K562 (cell line): ENCODE results near the gene DNAJC12. TPM values are rescaled to one million over a fixed set of nuclear protein-coding genes. Genes with fewer than 3 reads are reported as not detected.

Source experiments
- ARHGAP35 ChIP-seq: fragments of 450-650 bp; IDR thresholded peaks from 2 replicates; pipeline ENCODE4 v1.6.1; 2018; ENCODE audit not compliant: partially characterized antibody
- ATF7 ChIP-seq: fragments of 450-650 bp; IDR thresholded peaks from 2 replicates; pipeline ENCODE4 v1.7.1; 2014; ENCODE audit warnings: mild to moderate bottlenecking, moderate library complexity
- CBX1 ChIP-seq: sonication (generic); IDR thresholded peaks from 2 replicates; pipeline ENCODE4 v1.6.1; 2016; ENCODE audit warnings: antibody characterized with exemption, low read depth, mild to moderate bottlenecking
- EP400 ChIP-seq: fragments of 450-650 bp; IDR thresholded peaks from 2 replicates; pipeline ENCODE4 v1.6.1; 2017; ENCODE audit warnings: antibody characterized with exemption, mild to moderate bottlenecking, moderate library complexity
- FOXP4 ChIP-seq: sonication (generic); formaldehyde crosslinking; IDR thresholded peaks from 2 replicates; pipeline ENCODE4 v1.8.0; 2022; ENCODE audit warnings: mild to moderate bottlenecking, missing genetic modification reagents, borderline replicate concordance
- HDAC2 ChIP-seq: fragments of 450-650 bp; IDR thresholded peaks from 2 replicates; pipeline ENCODE4 v1.6.1; 2016; ENCODE audit warnings: mild to moderate bottlenecking
- HNRNPUL1 ChIP-seq: fragments of 200-400 bp; formaldehyde crosslinking; IDR thresholded peaks from 2 replicates; pipeline ENCODE4 v1.6.1; 2017; ENCODE audit warnings: low read length
- IRF9 ChIP-seq: fragments of 450-650 bp; IDR thresholded peaks from 2 replicates; pipeline ENCODE4 v1.6.1; 2016; ENCODE audit warnings: missing biosample characterization, missing genetic modification characterization
- MTA1 ChIP-seq: fragments of 450-650 bp; IDR thresholded peaks from 2 replicates; pipeline ENCODE4 v1.6.1; 2017; ENCODE audit warnings: borderline replicate concordance
- NRF1 ChIP-seq, 2 experiments: fragments of 450-650 bp; IDR thresholded peaks in 1 of 2; conservative IDR thresholded peaks in 1 of 2; 2 replicates each; pipeline ENCODE4 v1.6.1; 2014; ENCODE audit warnings: mild to moderate bottlenecking in 2 of 2
- PTRF ChIP-seq: fragments of 450-650 bp; IDR thresholded peaks from 2 replicates; pipeline ENCODE4 v1.6.1; 2016; ENCODE audit warnings: mild to moderate bottlenecking, missing genetic modification characterization, missing compliant biosample characterization
- PURB ChIP-seq: sonication (generic); formaldehyde crosslinking; IDR thresholded peaks from 2 replicates; pipeline ENCODE4 v1.9.0; 2021; ENCODE audit warnings: low read depth, mild to moderate bottlenecking, missing genetic modification reagents
- RB1 ChIP-seq: fragments of 450-650 bp; IDR thresholded peaks from 2 replicates; pipeline ENCODE4 v1.6.1; 2017; ENCODE audit warnings: low read depth, mild to moderate bottlenecking
- TOE1 ChIP-seq, 2 experiments: fragments of 450-650 bp in 1 of 2; sonication (generic) in 1 of 2; formaldehyde crosslinking in 1 of 2; IDR thresholded peaks; 2 replicates each; pipeline versions ENCODE4 v1.7.1 to v1.8.0; 2016 to 2022; ENCODE audit warnings: borderline replicate concordance in 2 of 2, mild to moderate bottlenecking in 2 of 2, antibody characterized with exemption in 1 of 2, inconsistent platforms in 1 of 2, low read depth in 1 of 2, missing genetic modification reagents in 1 of 2, moderate library complexity in 1 of 2
- TRIM24 ChIP-seq, 2 experiments: fragments of 450-650 bp; IDR thresholded peaks; 2 replicates each; pipeline ENCODE4 v1.6.1; 2016
- XRCC5 ChIP-seq: fragments of 200-400 bp; formaldehyde crosslinking; IDR thresholded peaks from 2 replicates; pipeline ENCODE4 v1.6.1; 2017; ENCODE audit warnings: low read depth, mild to moderate bottlenecking, low read length
- YY1 ChIP-seq, 3 experiments: IDR thresholded peaks; 2 replicates each; pipeline ENCODE4 v1.6.1; 2011; ENCODE audit warnings: low read length in 2 of 3, mild to moderate bottlenecking in 2 of 3, moderate library complexity in 2 of 3, borderline replicate concordance in 1 of 3, control low read depth in 1 of 3, low read depth in 1 of 3; ENCODE audit not compliant: insufficient read depth in 3 of 3, insufficient replicate concordance in 2 of 3, control insufficient read depth in 1 of 3, insufficient read length in 1 of 3; ENCODE audit errors: extremely low read depth in 1 of 3
- ZBTB1 ChIP-seq: sonication (generic); formaldehyde crosslinking; IDR thresholded peaks from 2 replicates; pipeline ENCODE4 v1.8.1; 2023; ENCODE audit warnings: missing genetic modification reagents, low read depth, mild to moderate bottlenecking, borderline replicate concordance
- ZNF133 ChIP-seq: fragments of 250-450 bp; sonication (Bioruptor Pico); IDR thresholded peaks from 2 replicates; pipeline ENCODE4 v1.4.0; 2020; ENCODE audit warnings: mild to moderate bottlenecking
- ZNF589 ChIP-seq: fragments of 200-800 bp; sonication (Bioruptor generic); IDR thresholded peaks from 2 replicates; pipeline ENCODE4 v1.6.1; 2016; ENCODE audit warnings: low read depth, missing genetic modification characterization, missing compliant biosample characterization
- ZNF639 ChIP-seq, 2 experiments: fragments of 200-800 bp in 1 of 2; sonication (Bioruptor generic) in 1 of 2; sonication (generic) in 1 of 2; formaldehyde crosslinking in 1 of 2; IDR thresholded peaks in 1 of 2; conservative IDR thresholded peaks in 1 of 2; 2 replicates each; pipeline versions ENCODE4 v1.5.0 to v1.6.1; 2016 to 2020; ENCODE audit warnings: missing compliant biosample characterization in 1 of 2, missing genetic modification characterization in 1 of 2, missing genetic modification reagents in 1 of 2
- polyA plus RNA-seq, 8 experiments: library from polyadenylated mRNA; depleted of rRNA in 4 of 8; stranded (reverse) in 5 of 8; unstranded in 3 of 8; fragments of >200 nt; fragmentation: Nextera tagmentation in 2 of 8; fragmentation: Illumina TruSeq in 1 of 8; extraction: Ambion mirVana in 2 of 8; extraction: Trizol in 1 of 8; gene quantifications; 2 replicates each; pipeline versions ENCODE4 v1.2.1 to v1.2.3, GENCODE V29; 2011 to 2014; ENCODE audit warnings: inconsistent platforms in 1 of 8, missing spikeins in 1 of 8
- total RNA-seq, 7 experiments: library from RNA; depleted of rRNA in 6 of 7; stranded (reverse); fragments of >200 nt in 6 of 7; fragmentation: Illumina TruSeq in 2 of 7; extraction: Trizol in 2 of 7; gene quantifications; 2 replicates each; pipeline versions ENCODE4 v1.2.1 to v1.2.3, GENCODE V29; 2011 to 2021; ENCODE audit warnings: low replicate concordance in 1 of 7

Gene DNAJC12
- total and polyA plus RNA-seq, 9 of the 15 experiments (the other 6 are each of a cell fraction or from before 2014, with no cell fraction given) = 7.4 to 95.9 (median 68.5) TPM

- TF ChIP-seq NRF1 (conservative IDR thresholded peaks at IDR 0.05 in 1 of 2, IDR thresholded peaks at IDR 0.05 in 1 of 2) (0 out of 4 replicates have a peak, but pooled peaks have one; percentile 13 to 24), ARHGAP35 (peak; percentile 97), ZNF639 (CRISPR knock-in tag; conservative IDR thresholded peaks at IDR 0.05 in 1 of 2, IDR thresholded peaks at IDR 0.05 in 1 of 2) (no peak; a peak in 1 of 4 replicates), YY1 (IDR thresholded peaks at IDR 0.05; ENCODE audit: borderline replicate concordance in 1 of 3, control insufficient read depth in 1 of 3, extremely low read depth in 1 of 3, insufficient read depth in 3 of 3, insufficient read length in 1 of 3, insufficient replicate concordance in 2 of 3, low read depth in 1 of 3, low read length in 2 of 3) (peak in 2 of 3 experiments; percentile 33 to 53), HDAC2 (peak; percentile 51; the same call in 1 of the 2 replicates), MTA1 (peak; percentile 47; the same call in 1 of the 2 replicates), PTRF (tag) (no peak), XRCC5 (0 out of 2 replicates have a peak, but pooled peaks have one; percentile 30), ZBTB1 (CRISPR knock-in tag) (no peak), PURB (no peak), ZNF133 (CRISPR knock-in tag) (no peak), IRF9 (no peak), HNRNPUL1 (no peak), TOE1 (IDR thresholded peaks at IDR 0.05; ENCODE audit: borderline replicate concordance) (0 out of 2 replicates have a peak, but pooled peaks have one; percentile 21), TOE1 (CRISPR knock-in tag; IDR thresholded peaks at IDR 0.05; ENCODE audit: borderline replicate concordance, low read depth) (no peak), ZNF589 (no peak), RB1 (peak; percentile 46; the same call in 1 of the 2 replicates), CBX1 (peak; percentile 77; the same call in 1 of the 2 replicates), ATF7 (peak; percentile 29; the same call in 1 of the 2 replicates), FOXP4 (no peak), TRIM24 (IDR thresholded peaks at IDR 0.05) (peak in 1 of 2 experiments; percentile 37; a peak in 1 of 4 replicates), EP400 (peak; percentile 76; the same call in 1 of the 2 replicates)
Observed at GRCh38 chr10:67849331-67850011, 11.5 kb upstream of the DNAJC12 start (continued).
